ENCODE data around the gene OR1S1.
"Not testable (repeated sequence)": the region's sequence is repeated elsewhere in the genome, so short reads cannot be mapped to it uniquely, and the experiment has no call there.

The OR1S1 gene

DNA sequence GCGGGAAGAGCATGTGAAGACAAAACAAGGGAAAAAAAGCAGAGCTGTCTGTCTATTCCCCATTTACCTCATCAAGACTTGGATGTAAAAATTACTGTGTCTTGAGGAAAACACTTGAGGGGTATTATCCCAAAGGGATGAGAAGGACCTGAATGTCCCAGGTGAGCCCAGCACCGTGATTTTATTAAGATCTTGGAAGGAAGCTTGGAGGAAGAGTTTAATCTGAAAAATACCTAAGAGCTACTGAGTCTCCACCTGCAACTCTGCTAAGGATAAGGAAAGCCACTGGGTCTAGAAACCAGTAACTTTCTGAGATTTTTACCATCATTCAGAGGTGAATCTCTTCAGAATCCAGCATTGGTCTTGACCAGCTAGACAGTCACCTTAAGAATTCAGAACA, at the start of gene OR1S1:
Gene OR1S1, plus strand, starts transcription at position 301 of the 400 bp plus-strand sequence.
- DNase-seq, result not testable (repeated sequence)

- no peak for DNase-seq
Measured at GRCh38 chr11:58164389-58164788, 48.1 kb upstream of the OR1S1 start.

DNA sequence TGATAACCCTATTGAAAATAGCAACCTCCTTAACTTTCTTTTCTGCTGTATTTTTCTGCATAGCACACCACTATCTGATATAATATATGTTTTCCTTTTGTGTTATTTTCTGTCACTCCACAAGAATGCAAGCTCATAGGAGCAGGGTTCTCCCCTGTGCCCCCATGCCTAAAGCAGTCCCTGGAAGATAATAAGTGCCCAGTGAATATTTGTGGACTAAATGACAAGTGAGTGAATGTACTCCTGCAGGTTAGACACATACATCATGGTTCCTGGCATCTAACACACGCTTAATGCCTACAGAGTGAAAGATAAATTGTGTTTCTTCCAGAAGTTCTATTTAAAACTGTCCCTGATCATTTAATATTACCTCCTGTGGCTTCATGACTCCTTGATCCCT, 47.5 kb upstream of the OR1S1 start:
- no peak for DNase-seq

GRCh38 chr11:58165504-58166106, 46.9 kb upstream of the OR1S1 start:
- DNase-seq, result no peak

GRCh38 chr11:58177409-58178054, 35.0 kb upstream of the OR1S1 start:
- no peak for DNase-seq

GRCh38 chr11:58178444-58178843, 34.1 kb upstream of the OR1S1 start:
- DNase-seq, result no peak

DNA sequence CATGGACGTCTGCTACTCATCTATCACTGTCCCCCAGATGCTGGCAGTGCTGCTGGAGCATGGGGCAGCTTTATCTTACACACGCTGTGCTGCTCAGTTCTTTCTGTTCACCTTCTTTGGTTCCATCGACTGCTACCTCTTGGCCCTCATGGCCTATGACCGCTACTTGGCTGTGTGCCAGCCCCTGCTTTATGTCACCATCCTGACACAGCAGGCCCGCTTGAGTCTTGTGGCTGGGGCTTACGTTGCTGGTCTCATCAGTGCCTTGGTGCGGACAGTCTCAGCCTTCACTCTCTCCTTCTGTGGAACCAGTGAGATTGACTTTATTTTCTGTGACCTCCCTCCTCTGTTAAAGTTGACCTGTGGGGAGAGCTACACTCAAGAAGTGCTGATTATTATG, 32.9 kb upstream of the OR1S1 start:
- DNase-seq, result no peak

DNA sequence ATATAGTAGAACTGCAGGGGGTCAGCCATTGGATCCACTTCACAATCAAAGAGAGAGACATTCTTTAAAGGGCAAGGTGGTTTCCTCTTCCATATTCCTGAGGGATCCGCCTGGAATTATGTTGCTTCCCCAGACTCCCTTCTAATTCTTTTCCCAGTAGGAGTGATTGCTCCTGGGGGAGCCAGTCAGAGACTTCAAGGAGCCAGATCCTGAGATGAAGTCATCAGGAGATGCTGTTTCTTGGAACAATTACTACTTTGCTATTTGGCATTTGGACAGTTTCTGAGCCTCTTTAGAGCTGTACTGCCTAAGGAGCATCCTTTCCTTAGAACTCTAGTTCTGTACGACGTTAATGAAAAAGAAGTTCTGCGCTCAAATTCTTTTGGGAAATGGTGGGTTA, 25.6 kb upstream of the OR1S1 start:
- DNase-seq, result no peak

DNA sequence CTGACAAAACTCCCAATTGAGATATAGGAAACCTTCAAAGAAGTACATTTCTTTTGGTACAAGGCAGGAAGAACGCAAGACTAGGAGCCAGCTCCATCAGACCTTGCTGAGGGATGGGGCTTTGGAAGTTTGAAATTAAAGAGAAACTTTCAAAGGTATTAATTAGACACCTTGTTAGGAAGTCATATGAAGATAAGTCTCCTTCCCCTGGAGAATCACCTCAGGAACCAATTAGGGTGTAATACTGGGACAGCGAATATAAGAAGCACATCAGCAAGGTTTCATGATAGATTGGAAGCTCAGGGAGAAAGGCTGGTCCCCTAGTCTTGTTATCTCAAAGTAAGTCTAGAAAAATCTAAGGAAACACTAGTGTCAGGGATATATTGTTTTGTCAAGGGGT, 23.8 kb upstream of the OR1S1 start, which contains the start of gene OR9Q2:
Gene OR9Q2, plus strand, starts transcription at position 301 of the 400 bp plus-strand sequence. CDS start 1,421 bp downstream, outside the sequence.
- no peak for DNase-seq

- no peak for DNase-seq
Measured at GRCh38 chr11:58192229-58192628, 20.3 kb upstream of the OR1S1 start.

- DNase-seq, result no peak
Measured at GRCh38 chr11:58193391-58193790, 19.1 kb upstream of the OR1S1 start.

GRCh38 chr11:58195939-58196338, 16.6 kb upstream of the OR1S1 start:
- no peak for DNase-seq

DNA sequence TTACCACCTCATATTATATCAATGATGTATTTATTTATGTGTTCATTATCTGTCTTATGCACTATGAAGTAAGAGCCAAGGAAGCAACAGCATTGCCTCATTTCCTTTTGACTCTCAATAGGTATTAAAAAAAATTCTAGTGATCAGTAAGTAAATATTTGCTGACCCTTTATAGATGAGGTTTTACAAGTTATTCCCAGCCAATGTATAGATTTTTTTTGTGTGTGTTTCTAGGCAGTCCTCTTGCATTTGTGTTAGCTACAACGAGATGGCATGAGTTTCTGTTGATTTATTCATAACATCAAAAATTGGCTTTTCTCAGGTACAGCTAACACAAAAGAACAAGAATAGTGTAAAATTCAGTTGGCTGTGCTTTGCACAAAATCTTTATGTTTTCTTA, 13.2 kb upstream of the OR1S1 start:
- no peak for DNase-seq

- no peak for DNase-seq
Measured at GRCh38 chr11:58204042-58204441, 8.5 kb upstream of the OR1S1 start, which contains the start of gene OR1S2. Gene OR1S2 (minus strand): TSS chr11:58204142. CDS start chr11:58204142, 0 bp downstream.

- no peak for DNase-seq
Measured at GRCh38 chr11:58216476-58216875, 4.0 kb downstream of the OR1S1 start.

DNA sequence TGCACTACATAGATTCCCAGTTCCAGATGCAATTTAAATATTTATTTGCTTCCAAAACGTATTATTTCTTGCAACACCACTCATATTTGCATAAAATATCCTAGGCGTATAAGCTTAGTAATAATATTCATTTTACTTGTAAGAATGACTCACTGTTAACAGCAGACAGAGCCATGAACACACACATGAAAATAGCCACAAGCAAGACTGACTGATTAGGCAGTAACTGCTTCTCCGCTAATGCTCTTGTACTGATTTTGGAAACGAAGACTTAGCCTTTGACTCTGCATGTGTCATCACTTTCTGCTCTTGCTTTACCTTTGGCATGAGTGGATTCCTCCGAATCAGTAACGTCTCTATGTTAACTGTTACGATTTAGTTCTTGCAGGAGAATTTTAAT, 10.2 kb downstream of the OR1S1 start:
- peak; percentile 87 for DNase-seq

GRCh38 chr11:58227956-58228615, 15.6 kb downstream of the OR1S1 start:
- DNase-seq, result no peak

DNA sequence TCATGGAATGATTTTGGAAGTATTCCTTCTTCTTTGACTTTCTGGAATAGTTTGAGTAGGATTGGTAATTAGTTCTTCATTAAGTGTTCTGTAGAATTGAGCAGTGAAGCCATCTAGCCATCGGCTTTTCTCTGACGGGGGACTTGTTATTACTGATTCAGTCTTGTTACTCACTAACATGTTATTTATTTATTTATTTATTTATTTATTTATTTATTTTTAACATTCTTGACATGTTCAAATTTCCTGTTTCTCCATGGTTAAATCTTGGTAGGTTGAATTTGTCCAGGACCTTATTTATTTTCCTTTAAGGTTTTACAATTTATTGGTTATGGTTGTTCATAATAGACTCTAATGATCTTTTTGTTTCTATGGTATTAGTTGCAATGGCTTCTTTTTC, 31.4 kb downstream of the OR1S1 start:
- DNase-seq, result no peak

DNA sequence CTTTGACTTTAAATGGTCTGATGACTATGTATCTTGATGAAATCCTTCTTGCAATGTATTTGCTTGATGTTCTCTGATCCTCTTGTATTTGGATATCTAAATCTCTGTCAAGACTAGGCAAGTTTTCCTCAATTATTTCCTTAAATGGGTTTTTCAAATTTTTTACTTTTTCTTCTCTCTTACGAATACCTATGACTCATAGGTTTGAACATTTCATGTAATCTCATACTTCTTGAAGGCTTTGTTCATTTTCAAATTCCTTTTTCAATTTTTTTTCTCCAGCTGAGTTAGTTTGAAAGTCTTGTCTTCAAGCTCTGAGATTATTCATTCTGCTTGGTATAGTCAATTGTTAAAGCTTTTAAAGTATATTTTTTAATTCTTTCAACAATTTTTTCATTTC, 42.4 kb downstream of the OR1S1 start:
- DNase-seq, result peak; percentile 68

- no peak for DNase-seq
Measured at GRCh38 chr11:58259983-58260382, 47.5 kb downstream of the OR1S1 start.

Measured in HCEC 1CT (cell line).